Measurements from ENCODE around the gene CYTH4. TPM values are rescaled to one million over a fixed set of nuclear protein-coding genes. Genes with fewer than 3 reads are reported as not detected.

Gene CYTH4
- total RNA-seq, 4 donors from 2014 or later: 3.3 to 15.1 (median 4.2) TPM

DNA sequence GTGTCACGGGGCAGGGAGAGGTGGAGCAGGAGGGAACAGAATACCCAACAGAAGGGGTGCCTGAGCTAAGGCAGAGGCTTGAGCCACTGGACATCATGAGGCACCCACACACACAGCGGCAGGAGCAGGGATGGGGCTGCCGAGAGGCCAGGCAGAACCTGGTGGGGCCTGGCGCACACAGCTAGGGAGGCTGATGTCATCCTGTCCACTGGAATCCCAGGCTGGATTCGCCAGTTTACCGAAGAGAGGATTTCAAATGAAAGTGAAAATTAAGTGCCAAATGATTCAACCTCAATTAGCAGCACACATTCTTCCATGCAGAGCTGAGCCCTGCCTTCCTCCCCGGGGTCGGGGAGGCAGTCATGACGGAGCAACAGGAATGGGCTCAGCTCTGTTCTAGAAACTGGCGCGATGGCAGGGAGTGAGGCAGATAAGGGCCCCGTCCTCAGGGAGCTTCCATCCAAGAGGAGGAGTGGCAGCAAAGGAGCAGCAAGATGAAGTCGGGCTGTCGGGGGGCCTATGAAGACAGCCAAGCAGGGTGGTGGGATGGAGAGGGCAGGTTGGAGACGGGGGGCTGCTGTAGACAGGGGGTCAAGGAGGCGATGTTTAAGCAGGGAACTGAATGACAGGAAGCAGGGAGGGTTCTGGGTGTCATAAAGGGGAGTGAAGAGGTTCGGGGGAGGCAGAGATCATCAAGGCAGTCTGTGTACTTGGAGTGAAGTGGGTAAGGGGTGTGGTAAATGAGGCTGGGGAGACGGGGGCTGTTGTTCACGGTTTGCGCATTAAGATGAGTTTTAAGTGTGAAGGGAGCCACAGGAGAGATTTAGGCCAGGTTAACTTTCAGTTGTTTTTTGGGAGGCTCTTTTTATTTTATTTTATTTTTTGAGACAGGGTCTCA lies 44.7 kb upstream of the CYTH4 start:
- no peak for DNase-seq
- Histone ChIP-seq H3K4me3 (replicated peaks in 1 of 3) (no peak overlapping the region), H3K27me3 (no peaks in the 10 kb centered on the region), H3K9me3 (no peaks in the 10 kb centered on the region), H3K4me1 (no peaks in the 10 kb centered on the region), H3K36me3 (no peaks in the 10 kb centered on the region), H3K27ac (no peak overlapping the region)
- intact Hi-C loops (cut with DNase I): no loop called here
- TF ChIP-seq, protein P1, sequence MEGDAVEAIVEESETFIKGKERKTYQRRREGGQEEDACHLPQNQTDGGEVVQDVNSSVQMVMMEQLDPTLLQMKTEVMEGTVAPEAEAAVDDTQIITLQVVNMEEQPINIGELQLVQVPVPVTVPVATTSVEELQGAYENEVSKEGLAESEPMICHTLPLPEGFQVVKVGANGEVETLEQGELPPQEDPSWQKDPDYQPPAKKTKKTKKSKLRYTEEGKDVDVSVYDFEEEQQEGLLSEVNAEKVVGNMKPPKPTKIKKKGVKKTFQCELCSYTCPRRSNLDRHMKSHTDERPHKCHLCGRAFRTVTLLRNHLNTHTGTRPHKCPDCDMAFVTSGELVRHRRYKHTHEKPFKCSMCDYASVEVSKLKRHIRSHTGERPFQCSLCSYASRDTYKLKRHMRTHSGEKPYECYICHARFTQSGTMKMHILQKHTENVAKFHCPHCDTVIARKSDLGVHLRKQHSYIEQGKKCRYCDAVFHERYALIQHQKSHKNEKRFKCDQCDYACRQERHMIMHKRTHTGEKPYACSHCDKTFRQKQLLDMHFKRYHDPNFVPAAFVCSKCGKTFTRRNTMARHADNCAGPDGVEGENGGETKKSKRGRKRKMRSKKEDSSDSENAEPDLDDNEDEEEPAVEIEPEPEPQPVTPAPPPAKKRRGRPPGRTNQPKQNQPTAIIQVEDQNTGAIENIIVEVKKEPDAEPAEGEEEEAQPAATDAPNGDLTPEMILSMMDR (IDR thresholded peaks at IDR 0.05): no peak
- TF ChIP-seq POLR2A (IDR thresholded peaks at IDR 0.05): no peak
- 68 to 72% methylated on average over 18 to 20 of the region's 20 CpGs for WGBS, 2 donors

DNA sequence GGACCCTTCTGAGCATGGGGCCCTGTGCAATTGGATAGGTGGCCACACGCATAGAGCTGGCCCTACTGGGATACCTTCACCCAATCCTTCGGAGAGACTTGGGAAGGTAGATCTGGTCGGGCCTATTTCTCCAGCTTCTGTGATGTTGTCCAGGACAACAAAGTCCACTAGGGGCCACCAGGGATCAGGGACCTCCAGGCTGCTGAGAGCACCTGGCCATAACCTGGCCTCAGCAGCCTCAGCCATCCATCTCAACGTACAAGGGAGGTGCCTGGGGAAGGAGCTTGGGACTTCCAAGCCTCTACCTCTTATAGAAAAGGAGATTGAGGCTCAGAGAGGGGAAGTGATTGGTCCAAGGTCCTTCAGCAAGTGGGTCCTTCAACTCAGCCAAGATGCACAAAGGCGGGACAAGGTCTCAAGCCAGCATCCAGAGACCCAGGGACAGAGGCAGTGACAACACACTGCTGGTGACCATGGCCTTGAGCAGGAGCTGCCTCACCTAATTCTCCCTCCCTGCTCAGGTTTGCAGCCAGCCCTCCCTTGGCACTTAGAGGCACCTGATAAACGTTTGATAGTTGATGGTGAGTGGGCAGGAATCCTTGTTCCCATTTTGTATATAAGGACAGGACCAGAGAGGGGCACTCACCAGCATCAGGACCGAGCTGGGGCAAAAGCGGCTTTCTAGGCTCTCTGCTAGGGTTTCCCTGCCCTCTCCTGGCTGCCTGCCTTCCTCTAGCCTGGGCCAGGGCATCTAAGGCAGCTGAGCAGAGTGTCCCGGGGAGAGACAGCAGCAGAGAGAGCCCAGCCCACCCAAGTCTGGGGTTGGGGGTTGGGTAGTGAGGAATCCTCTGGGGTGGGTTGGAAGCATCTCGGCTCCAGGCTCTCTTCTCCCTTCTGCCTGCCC lies 42.7 kb upstream of the CYTH4 start:
- WGBS, 2 donors: 64 to 70% methylated on average over 4 to 10 of the region's 10 CpGs
- DNase-seq: no peak

DNA sequence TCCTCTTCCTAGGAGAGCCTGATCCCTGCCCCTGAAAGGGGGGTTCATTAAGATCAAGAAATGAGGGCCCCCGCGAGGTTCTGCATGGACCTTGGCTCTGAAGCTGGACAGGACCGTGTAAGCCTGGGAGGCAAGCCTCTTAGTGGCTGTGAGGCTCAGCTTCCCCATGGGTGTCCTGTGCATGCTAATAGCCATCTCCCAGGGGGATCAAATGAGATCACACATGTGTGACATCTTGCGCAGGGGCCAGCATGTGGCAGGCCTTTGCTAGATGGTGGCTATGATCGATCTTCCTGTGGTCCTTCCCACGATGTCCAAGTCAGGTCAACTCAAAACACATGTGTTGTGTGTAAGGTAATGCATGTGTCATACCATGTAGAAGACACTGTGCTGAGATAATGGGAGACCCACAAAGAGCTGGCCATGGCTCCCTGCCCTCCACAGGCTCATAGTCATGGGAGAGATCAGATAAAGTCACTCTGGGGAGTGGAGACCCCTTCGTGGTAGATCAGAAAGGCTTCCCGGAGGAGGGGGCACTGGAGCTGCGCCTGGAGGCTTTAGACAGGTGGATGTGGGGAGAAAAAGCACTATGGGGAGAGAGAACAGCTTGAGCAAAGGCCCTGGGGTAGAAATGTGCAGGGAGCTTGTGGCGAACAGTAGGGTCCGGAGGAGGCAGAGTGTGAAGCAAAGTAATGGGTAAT lies 41.9 kb upstream of the CYTH4 start:
- Histone ChIP-seq H3K27me3 (no peaks in the 10 kb centered on the region), H3K27ac (no peak overlapping the region), H3K9me3 (no peaks in the 10 kb centered on the region), H3K36me3 (no peaks in the 10 kb centered on the region), H3K4me1 (no peaks in the 10 kb centered on the region), H3K4me3 (replicated peaks in 1 of 3) (no peak overlapping the region)
- 76 to 94% methylated on average over 10 of the region's 11 CpGs for WGBS, 2 donors
- intact Hi-C loops (cut with DNase I): no loop called here
- TF ChIP-seq, protein P1 (IDR thresholded peaks at IDR 0.05): no peak
- no peak for TF ChIP-seq POLR2A (IDR thresholded peaks at IDR 0.05)
- DNase-seq: no peak

More for the DNA sequence above, 42.7 kb upstream of the CYTH4 start:
- TF ChIP-seq POLR2A (IDR thresholded peaks at IDR 0.05): no peak
- TF ChIP-seq, protein P1 (IDR thresholded peaks at IDR 0.05): no peak
- intact Hi-C loops (cut with DNase I): no loop called here
- no peaks in the 10 kb centered on the region for H3K4me1 ChIP-seq
- H3K27me3 ChIP-seq: no peaks in the 10 kb centered on the region
- no peaks in the 10 kb centered on the region for H3K36me3 ChIP-seq
- H3K27ac ChIP-seq: no peak overlapping the region
- no peaks in the 10 kb centered on the region for H3K9me3 ChIP-seq
- no peak overlapping the region for H3K4me3 ChIP-seq (replicated peaks in 1 of 3)

DNA sequence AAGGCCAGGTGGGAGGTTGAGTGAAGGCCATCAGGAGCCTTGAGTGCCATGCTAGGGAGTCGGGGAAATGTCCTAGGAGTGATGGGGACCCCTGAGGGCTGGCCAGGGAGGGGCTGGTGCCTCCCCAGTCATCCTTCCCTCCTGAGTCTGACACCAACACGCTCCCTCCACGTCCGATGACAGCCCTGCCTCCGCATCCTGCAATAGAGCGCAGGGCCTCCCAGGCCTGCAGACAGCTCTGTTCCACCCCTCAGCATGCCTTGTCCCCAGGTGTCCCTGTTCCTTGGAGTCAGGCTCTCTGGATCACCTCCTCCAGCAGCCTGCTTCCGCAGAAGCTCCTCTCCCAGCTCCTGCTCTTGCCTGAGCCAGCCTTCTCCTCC lies 41.4 kb upstream of the CYTH4 start:
- Histone ChIP-seq H3K27me3 (no peaks in the 10 kb centered on the region), H3K9me3 (no peaks in the 10 kb centered on the region), H3K36me3 (no peaks in the 10 kb centered on the region), H3K4me1 (no peaks in the 10 kb centered on the region), H3K4me3 (replicated peaks in 1 of 3) (no peak overlapping the region), H3K27ac (no peak overlapping the region)
- 69 to 84% methylated on average over 7 of the region's 7 CpGs for WGBS, 2 donors
- intact Hi-C loops (cut with DNase I): no loop called here
- no peak for TF ChIP-seq POLR2A (IDR thresholded peaks at IDR 0.05)
- TF ChIP-seq, protein P1 (IDR thresholded peaks at IDR 0.05): no peak
- no peak for DNase-seq
